ENCODE data around the gene PSME1. TPM values are rescaled to one million over a fixed set of nuclear protein-coding genes. Genes with fewer than 3 reads are reported as not detected.

PSME1 gene
- total RNA-seq, 1 donor, result 111 TPM

DNA sequence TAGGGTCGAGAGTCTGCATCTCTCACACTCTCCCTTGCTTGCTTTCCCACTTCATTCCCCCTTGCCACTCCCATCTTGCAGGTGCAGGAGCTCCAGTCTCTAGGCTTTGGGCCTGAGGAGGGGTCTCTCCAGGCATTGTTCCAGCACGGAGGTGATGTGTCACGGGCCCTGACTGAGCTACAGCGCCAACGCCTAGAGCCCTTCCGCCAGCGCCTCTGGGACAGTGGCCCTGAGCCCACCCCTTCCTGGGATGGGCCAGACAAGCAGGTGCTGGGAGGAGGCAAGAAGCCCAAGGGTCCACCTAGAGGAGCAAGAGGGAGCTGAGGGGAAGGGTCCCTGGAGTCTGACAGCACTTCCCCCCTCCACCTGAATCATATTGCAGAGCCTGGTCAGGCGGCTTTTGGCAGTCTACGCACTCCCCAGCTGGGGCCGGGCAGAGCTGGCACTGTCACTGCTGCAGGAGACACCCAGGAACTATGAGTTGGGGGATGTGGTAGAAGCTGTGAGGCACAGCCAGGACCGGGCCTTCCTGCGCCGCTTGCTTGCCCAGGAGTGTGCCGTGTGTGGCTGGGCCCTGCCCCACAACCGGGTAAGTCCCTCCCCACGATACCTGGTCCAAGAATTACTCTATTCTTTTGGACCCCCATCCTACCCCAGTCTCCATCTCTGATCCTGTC is 15.5 kb downstream of the PSME1 start:
- no peak for DNase-seq (ENCODE audit: insufficient read length, low spot score, missing footprints)
- TF ChIP-seq CTCF (IDR thresholded peaks at IDR 0.05; ENCODE audit: extremely low read depth, low read depth, low read length), result no peak
- H3K4me3 ChIP-seq (ENCODE audit: insufficient read depth, low read length), result no peak overlapping the region

GRCh38 chr14:24155100-24155499 is 19.1 kb downstream of the PSME1 start:
- Histone ChIP-seq H3K27me3 (ENCODE audit: insufficient read depth, low read length) (no peaks in the 10 kb centered on the region), H3K9me3 (ENCODE audit: low read depth, low read length) (no peaks in the 10 kb centered on the region), H2AFZ (ENCODE audit: low read length) (no peak overlapping the region), H3K36me3 (ENCODE audit: insufficient read depth, low read length) (peaks cover 79% of the 10 kb centered on the region), H4K20me1 (ENCODE audit: insufficient read depth, low read length) (no peaks in the 10 kb centered on the region), H3K4me1 (ENCODE audit: insufficient read depth, low read length) (no peaks in the 10 kb centered on the region), H3K27ac (ENCODE audit: low read depth, low read length) (no peak overlapping the region), H3K79me2 (ENCODE audit: insufficient read depth, low read length) (peaks cover 7% of the 10 kb centered on the region), H3K4me3 (ENCODE audit: insufficient read depth, low read length) (no peak overlapping the region), H3K4me2 (ENCODE audit: insufficient read depth, low read length) (no peak overlapping the region)
- peak; percentile 31 for DNase-seq (ENCODE audit: insufficient read length, low spot score, missing footprints)
- no peak for TF ChIP-seq CTCF (IDR thresholded peaks at IDR 0.05; ENCODE audit: extremely low read depth, low read depth, low read length)

More for the DNA sequence above, 15.5 kb downstream of the PSME1 start:
- H4K20me1 ChIP-seq (ENCODE audit: insufficient read depth, low read length), result peaks cover 11% of the 10 kb centered on the region
- no peak overlapping the region for H3K4me2 ChIP-seq (ENCODE audit: insufficient read depth, low read length)
- H3K79me2 ChIP-seq (ENCODE audit: insufficient read depth, low read length), result peaks cover 33% of the 10 kb centered on the region
- H3K9me3 ChIP-seq (ENCODE audit: low read depth, low read length), result no peaks in the 10 kb centered on the region
- H3K4me1 ChIP-seq (ENCODE audit: insufficient read depth, low read length), result peaks cover 9% of the 10 kb centered on the region
- no peaks in the 10 kb centered on the region for H3K27me3 ChIP-seq (ENCODE audit: insufficient read depth, low read length)
- H3K27ac ChIP-seq (ENCODE audit: low read depth, low read length), result no peak overlapping the region
- H2AFZ ChIP-seq (ENCODE audit: low read length), result no peak overlapping the region
- H3K36me3 ChIP-seq (ENCODE audit: insufficient read depth, low read length), result peaks cover 59% of the 10 kb centered on the region

- H2AFZ ChIP-seq (ENCODE audit: low read length), result no peak overlapping the region
- no peaks in the 10 kb centered on the region for H4K20me1 ChIP-seq (ENCODE audit: insufficient read depth, low read length)
- H3K36me3 ChIP-seq (ENCODE audit: insufficient read depth, low read length), result peaks cover 69% of the 10 kb centered on the region
- peaks cover 6% of the 10 kb centered on the region for H3K4me1 ChIP-seq (ENCODE audit: insufficient read depth, low read length)
- TF ChIP-seq CTCF (IDR thresholded peaks at IDR 0.05; ENCODE audit: extremely low read depth, low read depth, low read length), result no peak
- H3K4me3 ChIP-seq (ENCODE audit: insufficient read depth, low read length), result no peak overlapping the region
- DNase-seq (ENCODE audit: insufficient read length, low spot score, missing footprints), result peak; percentile 59
- no peaks in the 10 kb centered on the region for H3K9me3 ChIP-seq (ENCODE audit: low read depth, low read length)
- H3K79me2 ChIP-seq (ENCODE audit: insufficient read depth, low read length), result peaks cover 8% of the 10 kb centered on the region
- no peaks in the 10 kb centered on the region for H3K27me3 ChIP-seq (ENCODE audit: insufficient read depth, low read length)
- H3K27ac ChIP-seq (ENCODE audit: low read depth, low read length), result no peak overlapping the region
- no peak overlapping the region for H3K4me2 ChIP-seq (ENCODE audit: insufficient read depth, low read length)
These were observed 20.8 kb downstream of the PSME1 start for GRCh38 chr14:24156840-24157239.

DNA sequence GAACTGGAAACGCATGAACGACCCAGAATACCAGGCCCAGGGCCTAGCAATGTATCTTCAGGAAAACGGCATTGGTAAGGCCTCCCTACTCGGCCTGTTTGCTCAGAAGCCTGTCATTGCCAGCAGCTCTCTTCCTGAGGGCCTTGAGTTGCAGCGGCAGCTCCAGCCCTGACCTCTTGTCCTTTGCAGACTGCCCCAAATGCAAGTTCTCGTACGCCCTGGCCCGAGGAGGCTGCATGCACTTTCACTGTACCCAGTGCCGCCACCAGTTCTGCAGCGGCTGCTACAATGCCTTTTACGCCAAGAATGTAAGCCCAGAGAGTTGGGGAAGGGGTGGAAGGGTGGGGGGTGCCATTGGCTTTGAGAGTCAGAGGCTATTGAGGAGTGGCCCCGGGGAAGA is 21.3 kb downstream of the PSME1 start:
- H3K4me3 ChIP-seq (ENCODE audit: insufficient read depth, low read length), result no peak overlapping the region
- DNase-seq (ENCODE audit: insufficient read length, low spot score, missing footprints), result no peak
- no peak overlapping the region for H2AFZ ChIP-seq (ENCODE audit: low read length)
- peaks cover 11% of the 10 kb centered on the region for H3K4me1 ChIP-seq (ENCODE audit: insufficient read depth, low read length)
- no peak overlapping the region for H3K27ac ChIP-seq (ENCODE audit: low read depth, low read length)
- H3K4me2 ChIP-seq (ENCODE audit: insufficient read depth, low read length), result no peak overlapping the region
- H3K79me2 ChIP-seq (ENCODE audit: insufficient read depth, low read length), result peaks cover 13% of the 10 kb centered on the region
- peaks cover 4% of the 10 kb centered on the region for H4K20me1 ChIP-seq (ENCODE audit: insufficient read depth, low read length)
- peaks cover 65% of the 10 kb centered on the region for H3K36me3 ChIP-seq (ENCODE audit: insufficient read depth, low read length)
- no peak for TF ChIP-seq CTCF (IDR thresholded peaks at IDR 0.05; ENCODE audit: extremely low read depth, low read depth, low read length)
- no peaks in the 10 kb centered on the region for H3K27me3 ChIP-seq (ENCODE audit: insufficient read depth, low read length)
- H3K9me3 ChIP-seq (ENCODE audit: low read depth, low read length), result no peaks in the 10 kb centered on the region
